ENCODE results near the gene COL13A1.

DNA sequence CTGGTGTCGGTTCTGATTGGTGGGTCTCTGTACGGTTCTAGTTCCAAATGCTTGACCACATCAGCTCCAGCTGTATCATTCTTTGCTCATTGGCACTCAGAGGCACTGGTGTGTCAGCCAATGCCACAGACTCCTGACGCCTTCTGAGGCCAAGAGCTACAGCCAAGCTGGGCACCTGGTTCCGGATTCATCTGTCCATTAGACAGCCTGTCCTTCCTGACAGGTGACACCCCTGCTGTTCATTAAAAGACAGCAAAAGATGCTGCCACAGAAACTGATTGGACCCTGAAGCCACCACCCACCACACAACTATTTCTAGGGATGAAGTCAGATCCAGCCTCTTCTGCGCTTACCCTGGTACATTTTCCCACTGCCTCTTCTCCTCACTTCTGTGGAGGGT, 35.6 kb downstream of the COL13A1 start:
- TF ChIP-seq, protein P1, sequence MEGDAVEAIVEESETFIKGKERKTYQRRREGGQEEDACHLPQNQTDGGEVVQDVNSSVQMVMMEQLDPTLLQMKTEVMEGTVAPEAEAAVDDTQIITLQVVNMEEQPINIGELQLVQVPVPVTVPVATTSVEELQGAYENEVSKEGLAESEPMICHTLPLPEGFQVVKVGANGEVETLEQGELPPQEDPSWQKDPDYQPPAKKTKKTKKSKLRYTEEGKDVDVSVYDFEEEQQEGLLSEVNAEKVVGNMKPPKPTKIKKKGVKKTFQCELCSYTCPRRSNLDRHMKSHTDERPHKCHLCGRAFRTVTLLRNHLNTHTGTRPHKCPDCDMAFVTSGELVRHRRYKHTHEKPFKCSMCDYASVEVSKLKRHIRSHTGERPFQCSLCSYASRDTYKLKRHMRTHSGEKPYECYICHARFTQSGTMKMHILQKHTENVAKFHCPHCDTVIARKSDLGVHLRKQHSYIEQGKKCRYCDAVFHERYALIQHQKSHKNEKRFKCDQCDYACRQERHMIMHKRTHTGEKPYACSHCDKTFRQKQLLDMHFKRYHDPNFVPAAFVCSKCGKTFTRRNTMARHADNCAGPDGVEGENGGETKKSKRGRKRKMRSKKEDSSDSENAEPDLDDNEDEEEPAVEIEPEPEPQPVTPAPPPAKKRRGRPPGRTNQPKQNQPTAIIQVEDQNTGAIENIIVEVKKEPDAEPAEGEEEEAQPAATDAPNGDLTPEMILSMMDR (IDR thresholded peaks at IDR 0.05 in 4 of 5, conservative IDR thresholded peaks at IDR 0.05 in 1 of 5), result no peak
- no peak for TF ChIP-seq POLR2A (IDR thresholded peaks at IDR 0.05)
